IPS-NIHi7 (cell line): ENCODE measurements around the gene GPER1.
"Not testable (repeated sequence)": the region's sequence is repeated elsewhere in the genome, so short reads cannot be mapped to it uniquely, and the experiment has no call there.

ENCODE experiments used
- DNase-seq: peaks from one replicate; pipeline ENCODE4 v3.0.0; 2012; ENCODE audit warnings: mixed read lengths; ENCODE audit errors: extremely low spot score

Gene GPER1

DNA sequence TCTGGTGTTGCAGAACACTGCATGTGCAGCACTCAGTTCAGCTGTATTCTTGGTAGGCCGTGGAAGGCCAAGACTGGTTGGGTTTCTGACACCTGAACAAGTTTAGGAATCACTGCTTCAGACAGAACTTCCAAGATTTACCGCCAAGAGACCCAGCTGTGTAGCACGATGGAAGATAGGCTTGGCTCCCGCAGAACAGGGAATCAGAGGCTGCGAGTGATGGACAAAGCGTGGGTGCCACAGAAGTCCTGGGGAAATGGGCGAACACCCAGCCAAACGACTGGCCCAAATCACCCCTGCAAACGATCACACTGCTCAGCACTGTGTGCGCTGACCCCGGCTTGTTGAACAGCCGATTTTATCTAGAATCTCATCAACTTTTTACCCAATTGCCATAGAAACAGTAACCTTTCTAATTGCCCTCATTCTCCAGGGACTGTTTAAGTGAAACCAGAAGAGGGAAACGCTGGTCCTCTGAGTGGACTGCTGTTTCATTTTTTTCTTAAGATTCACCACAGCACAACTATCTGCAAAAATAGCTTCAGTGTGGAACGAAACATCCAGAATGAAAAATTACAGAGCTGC, 54.2 kb downstream of the GPER1 start:
- DNase-seq: no peak

DNA sequence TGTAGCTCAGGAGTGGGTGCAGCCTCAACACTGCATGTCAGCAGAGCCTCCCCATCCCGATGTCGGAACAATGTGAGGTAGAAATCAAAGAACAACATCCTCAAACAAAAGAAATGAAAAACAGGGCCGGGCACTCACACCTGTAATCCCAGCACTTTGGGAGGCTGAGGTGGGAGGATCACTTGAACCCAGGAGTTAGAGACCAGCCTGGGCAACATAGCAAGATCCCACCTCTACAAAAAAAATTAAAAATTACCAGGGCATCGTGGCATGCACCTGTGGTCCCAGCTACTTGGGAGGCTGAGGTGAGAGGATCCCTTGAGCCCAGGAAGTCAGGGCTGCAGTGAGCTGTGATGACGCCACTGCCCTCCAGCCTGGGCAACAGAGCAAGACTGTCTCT, 55.1 kb downstream of the GPER1 start:
- not testable (repeated sequence) for DNase-seq
